NB4 (cell line): ENCODE data around the gene C1GALT1C1.

Experiments used
- POLR2A ChIP-seq: IDR thresholded peaks from 2 replicates; pipeline ENCODE4 v1.6.1; 2011; ENCODE audit warnings: mild to moderate bottlenecking; ENCODE audit not compliant: insufficient read length; ENCODE audit errors: extremely low read depth
- TF ChIP-seq, protein P1 (sequence below): IDR thresholded peaks from one replicate; pipeline ENCODE4 v1.5.1; 2012; ENCODE audit warnings: low read depth, low read length

DNA sequence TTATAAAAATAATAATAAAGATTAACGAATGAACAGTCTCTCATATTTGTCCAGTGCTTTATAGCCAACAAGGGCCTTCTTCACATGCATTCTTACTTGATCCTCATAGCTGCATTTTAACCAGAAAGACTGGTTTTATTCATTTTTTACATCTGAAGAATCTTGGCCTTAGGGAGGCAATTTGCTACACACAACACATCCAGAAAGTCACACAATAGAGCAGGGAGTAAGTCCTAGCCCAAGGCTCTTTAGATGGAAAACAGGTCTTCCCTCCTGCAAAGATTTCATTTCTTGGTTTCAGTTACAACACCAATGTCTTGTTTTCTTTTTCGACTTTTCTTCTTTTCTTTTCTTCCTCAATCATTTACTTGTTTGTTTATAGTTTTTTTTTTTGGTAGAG is 13.0 kb upstream of the C1GALT1C1 start:
- TF ChIP-seq, protein P1, sequence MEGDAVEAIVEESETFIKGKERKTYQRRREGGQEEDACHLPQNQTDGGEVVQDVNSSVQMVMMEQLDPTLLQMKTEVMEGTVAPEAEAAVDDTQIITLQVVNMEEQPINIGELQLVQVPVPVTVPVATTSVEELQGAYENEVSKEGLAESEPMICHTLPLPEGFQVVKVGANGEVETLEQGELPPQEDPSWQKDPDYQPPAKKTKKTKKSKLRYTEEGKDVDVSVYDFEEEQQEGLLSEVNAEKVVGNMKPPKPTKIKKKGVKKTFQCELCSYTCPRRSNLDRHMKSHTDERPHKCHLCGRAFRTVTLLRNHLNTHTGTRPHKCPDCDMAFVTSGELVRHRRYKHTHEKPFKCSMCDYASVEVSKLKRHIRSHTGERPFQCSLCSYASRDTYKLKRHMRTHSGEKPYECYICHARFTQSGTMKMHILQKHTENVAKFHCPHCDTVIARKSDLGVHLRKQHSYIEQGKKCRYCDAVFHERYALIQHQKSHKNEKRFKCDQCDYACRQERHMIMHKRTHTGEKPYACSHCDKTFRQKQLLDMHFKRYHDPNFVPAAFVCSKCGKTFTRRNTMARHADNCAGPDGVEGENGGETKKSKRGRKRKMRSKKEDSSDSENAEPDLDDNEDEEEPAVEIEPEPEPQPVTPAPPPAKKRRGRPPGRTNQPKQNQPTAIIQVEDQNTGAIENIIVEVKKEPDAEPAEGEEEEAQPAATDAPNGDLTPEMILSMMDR = no peak
- no peak for TF ChIP-seq POLR2A
